GM18526 (cell line): ENCODE measurements around the gene ATP2A2.

Experiments used
- POLR2A ChIP-seq: IDR thresholded peaks from 3 replicates; pipeline ENCODE4 v1.6.1; 2011; ENCODE audit not compliant: insufficient read length; ENCODE audit errors: extremely low read depth

Gene ATP2A2

GRCh38 chr12:110367181-110367864 lies 86.3 kb downstream of the ATP2A2 start:
- no peak for TF ChIP-seq POLR2A

GRCh38 chr12:110369992-110370391 lies 88.9 kb downstream of the ATP2A2 start:
- no peak for TF ChIP-seq POLR2A

- no peak for TF ChIP-seq POLR2A
These were observed 89.7 kb downstream of the ATP2A2 start for GRCh38 chr12:110370732-110371231.

GRCh38 chr12:110371408-110372055 lies 90.5 kb downstream of the ATP2A2 start:
- TF ChIP-seq POLR2A, result no peak

GRCh38 chr12:110372056-110372425 lies 91.0 kb downstream of the ATP2A2 start:
- TF ChIP-seq POLR2A, result no peak

GRCh38 chr12:110373025-110373424 lies 92.0 kb downstream of the ATP2A2 start:
- TF ChIP-seq POLR2A, result no peak

GRCh38 chr12:110373425-110373824 lies 92.4 kb downstream of the ATP2A2 start:
- TF ChIP-seq POLR2A, result no peak

- TF ChIP-seq POLR2A, result no peak
These were observed 93.0 kb downstream of the ATP2A2 start for GRCh38 chr12:110373962-110374611.

GRCh38 chr12:110379197-110379596 lies 98.2 kb downstream of the ATP2A2 start:
- TF ChIP-seq POLR2A, result no peak

GRCh38 chr12:110379631-110380030 lies 98.6 kb downstream of the ATP2A2 start:
- no peak for TF ChIP-seq POLR2A

- TF ChIP-seq POLR2A, result no peak
These were observed 101.6 kb downstream of the ATP2A2 start for GRCh38 chr12:110382683-110383082.
